SW480 (cell line): ENCODE measurements around the gene CCNY.

Source experiments
- DNase-seq: peaks from one replicate; pipeline ENCODE4 v3.0.0-alpha.2; 2016; ENCODE audit warnings: low spot score

CCNY gene

DNA sequence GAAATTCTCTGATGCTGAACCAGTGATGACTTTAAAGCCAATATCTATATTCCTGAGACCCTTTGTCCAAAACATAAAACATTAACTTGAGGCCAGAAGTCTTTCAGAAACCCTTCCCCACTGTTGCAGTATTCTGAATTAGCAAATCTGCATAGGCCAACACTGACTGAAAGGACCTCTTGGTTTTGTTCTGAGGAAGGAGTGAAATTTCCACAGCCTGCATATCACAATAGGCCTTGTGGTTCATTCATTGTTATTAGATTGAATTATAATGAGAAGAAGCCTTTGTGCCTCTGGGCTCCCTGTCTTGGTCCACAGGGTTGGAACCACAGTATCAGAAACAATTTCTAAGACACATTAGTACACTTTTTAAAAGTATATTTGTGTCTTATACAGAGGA is 90.3 kb downstream of the CCNY start:
- no peak for DNase-seq

DNA sequence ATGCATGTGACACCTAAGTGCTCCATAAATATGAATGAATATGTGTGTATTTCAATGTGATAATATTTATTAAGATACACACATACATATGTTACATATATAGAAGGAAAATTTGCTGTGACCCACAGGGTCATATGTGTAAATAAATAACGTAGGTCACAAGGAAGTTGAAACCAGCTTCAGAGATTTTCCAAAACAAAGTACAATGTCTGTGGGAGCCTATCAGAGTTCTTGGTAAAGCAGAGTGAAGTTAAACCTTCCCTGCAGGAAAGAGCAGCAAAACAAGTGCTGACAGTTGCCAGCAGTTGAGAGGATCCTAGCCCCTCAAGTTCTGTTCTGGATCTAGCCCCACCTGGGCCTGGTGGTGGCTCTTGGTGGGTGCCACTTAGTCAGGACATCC is 91.2 kb downstream of the CCNY start:
- no peak for DNase-seq

DNA sequence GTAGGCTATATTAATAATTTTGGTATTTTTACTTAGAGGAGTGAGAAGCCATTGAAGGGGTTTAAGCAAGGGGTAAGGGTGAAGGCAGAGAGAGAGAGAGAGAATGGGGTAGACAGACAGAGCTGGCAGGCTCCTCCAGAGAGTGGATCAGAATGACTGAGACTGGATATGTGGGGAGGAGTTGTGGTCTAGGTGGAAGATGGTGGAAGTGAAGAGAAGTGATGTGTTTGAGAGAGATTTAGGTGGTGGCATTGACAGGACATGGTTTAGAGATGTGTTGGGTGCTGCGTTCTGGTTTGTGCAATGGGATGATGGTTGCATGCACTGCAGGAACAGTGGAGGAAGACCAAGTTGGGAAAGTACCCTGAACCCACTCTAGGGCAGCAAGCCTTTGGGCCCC is 92.2 kb downstream of the CCNY start:
- no peak for DNase-seq

- no peak for DNase-seq
Measured at GRCh38 chr10:35432781-35433338, 96.6 kb downstream of the CCNY start.

- peak; percentile 55 for DNase-seq
Measured at GRCh38 chr10:35433851-35434426, 97.6 kb downstream of the CCNY start.

- DNase-seq = no peak
Measured at GRCh38 chr10:35434533-35434932, 98.2 kb downstream of the CCNY start.

- DNase-seq = no peak
Measured at GRCh38 chr10:35435824-35436223, 99.5 kb downstream of the CCNY start.

DNA sequence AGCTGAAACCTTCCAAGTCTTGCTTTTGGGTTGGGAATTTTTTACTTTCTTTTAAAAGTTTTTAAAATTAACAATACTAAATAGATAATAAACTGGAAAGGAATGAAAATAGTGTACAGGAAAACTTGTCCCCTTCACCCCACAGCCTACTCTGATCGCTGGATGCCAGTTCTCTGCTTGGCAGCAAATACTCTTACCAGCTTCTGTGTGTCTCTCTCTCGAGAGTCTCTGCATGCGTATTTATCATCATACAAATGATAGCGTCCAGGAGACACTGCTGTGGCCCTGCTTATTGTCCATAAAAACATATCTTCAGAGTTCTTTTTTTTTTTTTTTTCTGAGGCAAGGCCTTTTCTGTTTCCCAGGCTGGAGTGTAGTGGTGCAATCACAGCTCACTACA is 101.5 kb downstream of the CCNY start:
- no peak for DNase-seq

GRCh38 chr10:35438718-35439571 is 102.6 kb downstream of the CCNY start:
- no peak for DNase-seq

DNA sequence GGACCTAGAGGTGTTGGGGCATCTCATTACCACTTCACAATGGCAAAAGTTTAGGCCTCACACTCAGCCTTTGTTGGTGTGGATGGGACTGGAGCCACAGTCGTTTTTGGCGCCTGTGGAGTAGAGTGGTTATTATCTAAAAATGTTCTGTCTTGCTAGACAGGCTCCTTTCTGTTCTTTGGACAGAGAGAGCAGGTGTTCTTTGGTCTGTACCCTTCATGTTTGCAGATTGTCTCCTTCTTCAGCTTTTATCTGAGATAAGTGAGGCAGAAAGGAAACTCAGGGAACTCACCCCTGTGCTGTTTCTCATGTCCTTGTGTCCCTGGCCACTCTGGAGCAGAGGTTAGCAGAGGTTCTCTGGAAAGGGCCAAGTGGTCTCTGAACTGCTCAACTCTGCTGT is 103.7 kb downstream of the CCNY start:
- DNase-seq = no peak

DNA sequence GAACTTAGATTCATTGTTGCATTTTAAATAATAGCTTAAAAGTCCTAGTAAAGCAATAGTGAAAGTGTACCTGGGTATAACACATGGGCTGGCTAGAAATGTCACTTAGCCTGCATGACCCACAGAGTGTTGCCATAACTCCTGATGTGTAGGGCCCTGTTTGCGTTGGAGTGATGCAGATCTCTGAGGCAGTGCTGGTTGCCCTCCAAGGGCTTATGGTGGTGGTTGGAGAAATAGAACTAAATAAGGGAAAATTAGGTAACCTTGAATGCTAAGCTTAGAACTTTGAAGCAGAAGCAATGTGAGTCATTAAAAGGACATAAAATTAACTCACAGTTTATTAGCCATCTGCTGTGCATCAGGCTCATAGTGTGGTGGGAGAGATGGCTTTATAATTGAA is 105.7 kb downstream of the CCNY start:
- no peak for DNase-seq

- no peak for DNase-seq
Measured at GRCh38 chr10:35442592-35442991, 106.3 kb downstream of the CCNY start.

- DNase-seq = no peak
Measured at GRCh38 chr10:35443858-35444257, 107.5 kb downstream of the CCNY start.

- DNase-seq = no peak
Measured at GRCh38 chr10:35445150-35445884, 109.0 kb downstream of the CCNY start.

GRCh38 chr10:35446439-35446838 is 110.1 kb downstream of the CCNY start:
- no peak for DNase-seq

DNA sequence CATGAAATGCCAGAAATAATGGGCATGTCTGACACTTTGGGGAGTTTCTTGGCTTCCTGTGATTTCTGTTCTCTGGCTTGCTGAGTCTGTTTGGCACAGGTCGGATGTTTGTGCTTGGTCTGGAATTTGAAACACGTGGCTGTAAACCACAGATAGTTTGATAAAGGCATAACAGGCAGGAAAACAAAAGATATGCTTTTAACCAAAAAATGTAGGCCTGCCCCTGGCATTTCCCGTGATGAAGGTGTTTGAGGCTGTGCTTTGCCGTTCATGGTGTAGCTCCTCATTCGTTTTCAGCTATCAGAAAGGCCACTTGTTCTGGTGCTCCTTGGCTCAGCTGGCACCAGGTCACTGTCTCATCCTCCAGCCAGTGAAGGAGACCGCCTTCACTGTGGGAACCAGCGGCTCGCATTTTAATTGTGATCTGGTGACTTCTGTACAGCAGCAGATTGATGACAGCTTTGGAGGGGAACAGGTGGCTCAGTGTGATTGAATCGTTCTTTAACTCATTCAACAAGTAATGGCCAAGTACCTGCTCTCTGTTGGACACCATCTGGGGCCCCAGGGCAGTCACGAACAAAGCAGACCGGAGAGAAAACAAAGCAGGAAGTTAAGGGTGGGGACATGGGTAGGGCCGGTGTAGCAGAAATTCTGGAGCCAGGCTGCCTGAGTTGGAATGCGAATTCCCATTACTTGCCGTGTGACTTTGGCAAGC is 111.5 kb downstream of the CCNY start:
- DNase-seq = peak; percentile 78

- DNase-seq = no peak
Measured at GRCh38 chr10:35448687-35449662, 112.7 kb downstream of the CCNY start.

DNA sequence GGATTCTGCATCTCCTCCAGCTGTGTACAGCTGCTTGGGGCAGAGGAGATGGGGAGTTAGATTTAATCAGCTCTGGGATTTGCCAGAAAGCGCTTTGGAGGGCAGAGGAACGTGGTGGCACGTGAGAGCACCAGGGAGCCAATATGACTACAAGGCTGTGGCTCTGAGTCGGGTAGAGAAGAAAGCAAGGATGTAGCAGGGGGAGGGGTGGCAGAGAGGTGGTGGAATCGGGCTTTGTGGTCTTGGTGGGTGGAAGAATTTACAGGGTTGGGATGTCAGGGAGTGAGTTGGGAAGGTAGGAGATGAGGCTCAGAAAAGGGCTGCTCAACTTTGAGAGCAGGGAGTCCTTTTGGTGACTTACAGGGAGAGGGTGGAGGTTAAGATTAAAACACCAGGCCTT is 113.6 kb downstream of the CCNY start:
- DNase-seq = peak; percentile 29

GRCh38 chr10:35451151-35452016 is 115.1 kb downstream of the CCNY start:
- no peak for DNase-seq

GRCh38 chr10:35452171-35452570 is 115.9 kb downstream of the CCNY start:
- DNase-seq = no peak
